Measurements from ENCODE around the gene RASGEF1C.

GRCh38 chr5:180072556-180072955 is 136.5 kb downstream of the RASGEF1C start:
- TF ChIP-seq POLR2AphosphoS5 (IDR thresholded peaks at IDR 0.05), result no peak
- TF ChIP-seq CTCF (IDR thresholded peaks at IDR 0.05), result no peak
